AG09309 (cell line): ENCODE results near the gene XBP1.

Experiments used
- DNase-seq: peaks from one replicate; pipeline ENCODE4 v3.0.0-alpha.2; 2010; ENCODE audit warnings: low read depth
- H3K4me3 ChIP-seq: 2 replicates; pipeline ENCODE4 v1.5.1; 2011; ENCODE audit warnings: mild to moderate bottlenecking, low read depth, low read length, moderate library complexity; ENCODE audit not compliant: control insufficient read depth
- TF ChIP-seq, protein P1 (sequence below): IDR thresholded peaks from 2 replicates; pipeline ENCODE4 v1.5.1; 2011; ENCODE audit warnings: mild to moderate bottlenecking, low read depth, low read length, inconsistent platforms; ENCODE audit not compliant: insufficient read depth, control insufficient read depth; ENCODE audit errors: missing control alignments

The XBP1 gene

DNA sequence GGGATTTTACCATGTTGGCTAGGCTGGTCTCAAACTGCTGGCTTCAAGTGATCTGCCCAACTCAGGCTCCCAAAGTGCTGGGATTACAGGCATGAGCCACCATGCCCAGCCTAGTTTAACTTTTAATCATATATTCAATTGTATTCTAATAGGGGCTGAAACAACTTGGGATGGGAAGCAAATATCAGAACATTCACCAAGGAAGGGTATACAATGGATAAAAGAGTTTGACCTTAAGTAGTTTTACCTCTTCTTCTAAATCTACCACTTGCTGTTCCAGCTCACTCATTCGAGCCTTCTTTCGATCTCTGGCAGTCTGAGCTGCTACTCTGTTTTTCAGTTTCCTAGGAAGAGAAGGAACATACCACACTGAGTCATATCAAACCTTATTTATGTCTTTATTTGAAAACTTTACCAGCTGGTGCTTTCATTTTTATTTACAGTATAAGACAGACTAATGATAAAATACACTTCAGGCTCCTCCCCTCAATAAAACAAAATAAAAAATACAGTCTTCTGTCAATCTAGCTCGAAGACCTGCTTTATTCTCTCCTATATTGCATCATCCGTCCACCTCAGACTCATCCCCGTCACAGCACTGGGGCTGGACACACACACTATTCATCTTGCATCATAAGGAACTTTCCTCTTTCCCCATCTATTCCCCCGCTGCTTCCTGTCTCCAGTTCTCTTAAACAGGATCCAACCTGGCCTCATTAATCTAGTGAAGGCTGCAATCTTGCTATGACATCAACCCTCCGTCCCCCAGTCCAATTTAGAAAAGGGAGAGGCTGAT is 1.4 kb downstream of the XBP1 start:
- peak overlapping the region; percentile 71 for H3K4me3 ChIP-seq
- TF ChIP-seq, protein P1, sequence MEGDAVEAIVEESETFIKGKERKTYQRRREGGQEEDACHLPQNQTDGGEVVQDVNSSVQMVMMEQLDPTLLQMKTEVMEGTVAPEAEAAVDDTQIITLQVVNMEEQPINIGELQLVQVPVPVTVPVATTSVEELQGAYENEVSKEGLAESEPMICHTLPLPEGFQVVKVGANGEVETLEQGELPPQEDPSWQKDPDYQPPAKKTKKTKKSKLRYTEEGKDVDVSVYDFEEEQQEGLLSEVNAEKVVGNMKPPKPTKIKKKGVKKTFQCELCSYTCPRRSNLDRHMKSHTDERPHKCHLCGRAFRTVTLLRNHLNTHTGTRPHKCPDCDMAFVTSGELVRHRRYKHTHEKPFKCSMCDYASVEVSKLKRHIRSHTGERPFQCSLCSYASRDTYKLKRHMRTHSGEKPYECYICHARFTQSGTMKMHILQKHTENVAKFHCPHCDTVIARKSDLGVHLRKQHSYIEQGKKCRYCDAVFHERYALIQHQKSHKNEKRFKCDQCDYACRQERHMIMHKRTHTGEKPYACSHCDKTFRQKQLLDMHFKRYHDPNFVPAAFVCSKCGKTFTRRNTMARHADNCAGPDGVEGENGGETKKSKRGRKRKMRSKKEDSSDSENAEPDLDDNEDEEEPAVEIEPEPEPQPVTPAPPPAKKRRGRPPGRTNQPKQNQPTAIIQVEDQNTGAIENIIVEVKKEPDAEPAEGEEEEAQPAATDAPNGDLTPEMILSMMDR, result no peak
- peak; percentile 95 for DNase-seq

- no peak for DNase-seq
- TF ChIP-seq, protein P1, result no peak
- H3K4me3 ChIP-seq, result no peak overlapping the region
These were observed 4.2 kb downstream of the XBP1 start for GRCh38 chr22:28795932-28796856.

DNA sequence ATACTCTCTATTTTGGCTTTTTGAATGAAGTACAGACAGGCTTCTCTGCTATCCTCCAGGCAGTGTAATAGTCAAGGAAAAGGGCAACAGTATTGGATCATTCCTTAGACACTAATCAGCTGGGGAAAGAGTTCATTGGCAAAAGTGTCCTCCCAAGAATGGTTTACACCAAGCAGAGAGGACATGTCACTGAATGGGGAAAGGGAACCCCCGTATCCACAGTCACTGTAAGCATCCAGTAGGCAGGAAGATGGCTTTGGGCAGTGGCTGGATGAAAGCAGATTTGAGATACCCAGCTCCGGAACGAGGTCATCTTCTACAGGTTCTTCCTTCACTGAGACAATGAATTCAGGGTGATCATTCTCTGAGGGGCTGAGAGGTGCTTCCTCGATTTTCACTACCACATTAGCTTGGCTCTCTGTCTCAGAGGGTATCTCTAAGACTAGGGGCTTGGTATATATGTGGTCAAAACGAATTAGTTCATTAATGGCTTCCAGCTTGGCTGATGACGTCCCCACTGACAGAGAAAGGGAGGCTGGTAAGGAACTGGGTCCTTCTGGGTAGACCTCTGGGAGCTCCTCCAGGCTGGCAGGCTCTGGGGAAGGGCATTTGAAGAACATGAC is 5.2 kb downstream of the XBP1 start:
- TF ChIP-seq, protein P1, result no peak
- no peak for DNase-seq
- no peak overlapping the region for H3K4me3 ChIP-seq

DNA sequence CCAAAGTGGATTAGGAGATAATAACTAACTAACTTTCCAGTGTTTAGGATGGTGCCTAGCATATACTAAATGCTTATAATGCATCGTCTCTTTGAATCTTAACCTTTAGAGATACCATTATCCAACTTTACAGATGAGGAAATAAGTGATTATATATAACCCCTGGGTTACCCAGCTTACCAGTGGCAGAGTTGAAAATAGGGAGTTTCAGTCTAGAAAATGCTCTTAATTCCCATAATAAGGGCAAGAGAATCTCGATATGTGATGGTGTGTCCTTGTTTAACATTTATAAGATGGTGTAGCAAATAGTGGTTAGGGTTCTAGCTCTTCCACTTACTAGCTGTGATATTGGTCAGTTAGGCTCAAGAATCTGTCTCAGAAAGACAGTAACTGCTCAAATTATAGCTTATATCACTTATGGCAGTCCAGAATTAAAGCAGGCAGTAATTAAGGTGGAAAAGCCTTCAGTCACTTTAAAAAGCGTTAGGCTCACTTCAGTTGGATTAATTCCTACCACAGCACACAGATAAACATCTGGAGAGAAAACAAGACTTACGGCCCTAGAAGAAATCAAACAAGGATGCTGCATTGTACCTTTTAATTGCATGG is 6.3 kb downstream of the XBP1 start:
- TF ChIP-seq, protein P1, result no peak
- H3K4me3 ChIP-seq, result no peak overlapping the region
- DNase-seq, result no peak

DNA sequence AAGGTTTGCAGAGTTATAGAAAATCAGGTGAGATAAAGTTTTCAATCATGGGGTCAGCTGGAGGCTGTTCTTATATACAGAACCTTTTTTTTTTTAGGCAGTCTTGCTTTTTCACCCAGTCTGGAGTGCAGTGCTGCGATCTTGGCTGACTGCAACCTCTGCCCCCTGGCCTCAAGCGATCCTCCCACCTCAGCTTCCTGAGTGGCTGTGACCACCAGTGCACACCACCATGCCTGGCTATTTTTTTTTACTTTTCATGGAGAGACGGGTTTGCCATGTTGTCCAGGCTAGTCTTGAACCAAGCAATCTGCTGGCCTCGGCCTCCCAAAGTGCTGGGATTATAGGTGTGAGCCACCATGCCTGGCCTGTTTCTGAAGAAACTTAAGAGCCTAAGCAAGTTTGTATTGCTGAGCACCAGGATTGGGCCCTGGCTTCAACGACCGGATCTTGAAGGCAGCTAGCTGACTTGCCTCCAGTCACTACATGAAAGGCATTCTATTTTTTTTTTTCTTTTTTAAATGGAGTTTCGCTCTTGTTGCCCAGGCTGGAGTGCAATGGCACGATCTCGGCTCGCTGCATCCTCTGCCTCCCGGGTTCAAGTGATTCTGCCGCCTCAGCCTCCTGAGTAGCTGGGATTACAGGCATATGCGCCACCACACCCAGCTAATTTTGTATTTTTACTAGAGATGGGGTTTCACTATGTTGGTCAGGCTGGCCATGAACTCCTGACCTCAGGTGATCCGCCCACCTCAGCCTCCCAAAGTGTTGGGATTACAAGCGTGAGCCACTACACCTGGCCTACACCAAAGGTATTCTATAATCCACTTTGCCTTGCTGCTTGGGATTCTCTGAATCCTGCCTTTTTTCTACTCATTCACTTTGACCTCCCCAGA is 7.6 kb downstream of the XBP1 start:
- no peak overlapping the region for H3K4me3 ChIP-seq
- no peak for DNase-seq
- TF ChIP-seq, protein P1, result no peak
